Endothelial cell of umbilical vein (primary cell): Measurements from ENCODE around the gene ZC3H12A.

Source experiments
- CTCF ChIP-seq, 2 donors: IDR thresholded peaks; 1 replicate in 1 of 2; 2 replicates in 1 of 2; pipeline ENCODE4 v1.5.1; 2011; ENCODE audit warnings: low read length in 2 of 2, mild to moderate bottlenecking in 2 of 2, moderate library complexity in 2 of 2, control low read depth in 1 of 2, inconsistent platforms in 1 of 2, low read depth in 1 of 2; ENCODE audit not compliant: insufficient read depth in 1 of 2; ENCODE audit errors: extremely low read depth in 1 of 2
- EZH2 ChIP-seq: IDR thresholded peaks from 2 replicates; pipeline ENCODE4 v1.6.1; 2012; ENCODE audit warnings: borderline replicate concordance, low read depth, mild to moderate bottlenecking, moderate library complexity, low read length, inconsistent platforms; ENCODE audit not compliant: severe bottlenecking
- MAX ChIP-seq: IDR thresholded peaks from 2 replicates; pipeline ENCODE4 v1.6.1; 2011; ENCODE audit not compliant: insufficient read depth, insufficient read length
- POLR2AphosphoS5 ChIP-seq: IDR thresholded peaks from 2 replicates; pipeline ENCODE4 v1.6.1; 2012; ENCODE audit warnings: low read depth, mild to moderate bottlenecking, control low read depth, low read length, moderate library complexity; ENCODE audit not compliant: insufficient read depth

- TF ChIP-seq CTCF (IDR thresholded peaks at IDR 0.05; ENCODE audit: extremely low read depth in 1 of 2, insufficient read depth in 1 of 2, low read depth in 1 of 2, low read length in 2 of 2): no peak
- TF ChIP-seq MAX: no peak
- no peak for TF ChIP-seq POLR2AphosphoS5
- TF ChIP-seq EZH2: no peak
Measured at GRCh38 chr1:37497832-37498231, 23.5 kb downstream of the ZC3H12A start.
